Measurements from ENCODE around the gene FAM241A. TPM values are rescaled to one million over a fixed set of nuclear protein-coding genes. Genes with fewer than 3 reads are reported as not detected.
"Not testable (repeated sequence)": the region's sequence is repeated elsewhere in the genome, so short reads cannot be mapped to it uniquely, and the experiment has no call there.

The FAM241A gene
- total RNA-seq, 1 experiment from 2014 or later, result not detected

GRCh38 chr4:112173593-112174558 is 28.6 kb downstream of the FAM241A start:
- peak; percentile 24 for DNase-seq (ENCODE audit: low read depth)

GRCh38 chr4:112175840-112176239 is 30.6 kb downstream of the FAM241A start:
- no peak for DNase-seq (ENCODE audit: low read depth)

DNA sequence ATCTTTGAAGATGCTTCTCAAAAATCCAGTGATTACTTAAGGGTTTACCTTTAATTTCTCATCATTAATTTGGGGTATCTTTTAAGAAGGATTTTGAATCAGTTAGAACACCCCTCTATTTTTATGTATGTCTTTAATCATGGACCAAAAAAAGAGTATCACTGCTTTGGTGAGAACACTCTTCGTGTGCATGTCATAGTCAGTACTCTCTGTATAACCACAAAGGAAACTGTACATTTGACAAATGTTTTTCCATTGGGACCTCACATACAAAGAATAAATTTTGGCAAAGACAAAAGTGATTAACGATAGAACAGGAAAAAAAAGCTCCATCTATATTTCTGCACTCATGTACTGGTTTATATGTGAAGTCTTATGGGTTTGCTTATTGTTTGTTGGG is 31.3 kb downstream of the FAM241A start:
- DNase-seq (ENCODE audit: low read depth), result no peak

DNA sequence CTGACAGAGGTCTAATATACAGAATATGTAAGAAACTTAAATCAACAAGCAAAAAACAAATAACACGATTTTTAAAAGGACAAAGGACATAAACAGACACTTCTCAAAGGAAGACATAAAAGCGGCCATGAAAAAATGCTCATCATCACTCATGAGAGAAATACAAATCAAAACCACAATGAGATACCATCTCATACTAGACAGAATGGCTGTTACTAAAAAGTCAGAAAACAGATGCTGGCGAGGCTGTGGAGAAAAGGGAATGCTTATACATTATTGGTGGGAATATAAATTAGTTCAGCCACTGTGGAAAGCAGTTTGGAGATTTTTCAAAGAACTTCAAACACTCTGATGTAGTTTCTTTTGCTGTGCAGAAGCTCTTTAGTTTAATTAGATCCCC is 33.5 kb downstream of the FAM241A start:
- DNase-seq (ENCODE audit: low read depth), result peak; percentile 12

GRCh38 chr4:112181358-112182000 is 36.2 kb downstream of the FAM241A start:
- no peak for DNase-seq (ENCODE audit: low read depth)

GRCh38 chr4:112182604-112183003 is 37.4 kb downstream of the FAM241A start:
- no peak for DNase-seq (ENCODE audit: low read depth)

DNA sequence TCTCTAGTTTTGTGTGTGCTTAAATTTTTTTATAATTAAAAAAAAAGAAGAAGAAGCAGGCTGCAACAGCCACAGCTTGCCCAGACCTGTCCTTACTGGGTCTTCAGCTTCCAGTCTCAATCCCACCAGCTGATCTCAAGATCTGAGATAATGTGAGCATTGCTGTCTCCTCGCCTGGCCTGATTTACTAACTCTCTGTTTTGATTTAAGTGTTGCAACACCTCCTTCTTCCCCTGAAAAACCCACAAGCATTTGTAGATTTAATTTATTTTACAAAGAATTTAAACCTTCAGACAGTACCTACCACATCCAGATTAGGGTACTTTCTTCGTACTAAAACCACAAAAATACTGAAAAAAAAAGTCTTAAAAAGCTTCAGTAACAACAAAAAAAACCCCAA is 38.0 kb downstream of the FAM241A start:
- DNase-seq (ENCODE audit: low read depth), result no peak

- no peak for DNase-seq (ENCODE audit: low read depth)
Measured at GRCh38 chr4:112184438-112184837, 39.2 kb downstream of the FAM241A start.

GRCh38 chr4:112185334-112185733 is 40.1 kb downstream of the FAM241A start:
- DNase-seq (ENCODE audit: low read depth), result no peak

- DNase-seq (ENCODE audit: low read depth), result no peak
Measured at GRCh38 chr4:112185740-112186670, 40.8 kb downstream of the FAM241A start.

DNA sequence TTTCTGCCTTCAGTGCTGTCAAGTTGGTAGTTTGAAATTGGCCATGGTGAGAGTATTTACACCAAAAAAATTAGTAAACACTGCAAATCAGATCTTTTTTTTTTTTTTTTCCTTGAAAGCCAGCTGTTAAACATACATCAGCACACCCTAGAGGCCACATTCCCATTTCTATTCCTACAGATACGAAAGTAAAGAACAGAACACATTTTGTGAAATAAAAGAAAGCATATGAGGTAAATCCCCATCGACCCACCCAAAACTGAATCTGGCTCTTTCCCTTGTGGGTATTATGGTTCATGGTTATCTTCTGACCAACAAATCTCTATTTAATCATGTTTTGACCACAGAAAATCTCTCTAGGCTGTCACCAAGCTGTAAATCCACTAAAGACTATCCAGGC is 44.5 kb downstream of the FAM241A start:
- DNase-seq (ENCODE audit: low read depth), result no peak

GRCh38 chr4:112190684-112191083 is 45.4 kb downstream of the FAM241A start:
- DNase-seq (ENCODE audit: low read depth), result no peak

- DNase-seq (ENCODE audit: low read depth), result no peak
Measured at GRCh38 chr4:112196461-112196860, 51.2 kb downstream of the FAM241A start.

GRCh38 chr4:112199041-112199440 is 53.8 kb downstream of the FAM241A start:
- no peak for DNase-seq (ENCODE audit: low read depth)

- DNase-seq (ENCODE audit: low read depth), result no peak
Measured at GRCh38 chr4:112201915-112202505, 56.8 kb downstream of the FAM241A start.

DNA sequence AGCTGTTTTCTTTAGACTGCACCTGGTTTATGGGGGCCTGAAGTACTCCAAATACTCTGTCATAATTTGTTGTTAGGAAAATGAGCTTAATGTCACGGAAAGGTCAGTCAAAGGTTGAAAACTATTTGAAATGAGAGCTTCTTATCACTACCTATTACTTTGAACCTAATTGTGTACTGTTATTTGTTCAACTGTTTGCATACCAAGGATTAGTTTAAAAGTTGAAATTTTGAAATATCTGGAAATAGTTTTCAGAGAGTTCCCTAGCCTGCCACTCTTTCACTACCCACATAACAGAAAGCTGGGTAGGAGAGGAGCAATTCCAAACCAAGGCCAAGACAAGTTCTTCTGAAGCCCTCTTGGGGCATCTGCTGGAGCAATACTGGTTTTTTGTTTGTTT is 58.3 kb downstream of the FAM241A start:
- no peak for DNase-seq (ENCODE audit: low read depth)

DNA sequence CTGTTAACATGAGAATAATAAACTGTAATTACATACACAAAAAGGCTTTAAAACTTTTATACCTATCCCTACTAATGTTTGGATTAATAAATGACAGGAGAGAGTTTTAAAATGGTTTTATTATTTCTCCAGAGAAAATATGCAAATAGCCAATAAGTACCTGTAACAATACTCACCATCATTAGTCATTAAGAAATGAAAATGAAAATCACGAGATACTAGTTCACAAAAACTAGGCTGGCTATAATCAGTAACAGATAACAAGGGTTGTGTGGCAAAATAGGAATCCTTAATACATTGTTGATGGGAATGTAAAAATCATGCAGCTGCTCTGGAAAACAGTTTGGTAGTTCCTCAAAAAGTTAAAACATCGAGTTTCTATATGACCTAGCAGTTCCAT is 61.2 kb downstream of the FAM241A start:
- no peak for DNase-seq (ENCODE audit: low read depth)

DNA sequence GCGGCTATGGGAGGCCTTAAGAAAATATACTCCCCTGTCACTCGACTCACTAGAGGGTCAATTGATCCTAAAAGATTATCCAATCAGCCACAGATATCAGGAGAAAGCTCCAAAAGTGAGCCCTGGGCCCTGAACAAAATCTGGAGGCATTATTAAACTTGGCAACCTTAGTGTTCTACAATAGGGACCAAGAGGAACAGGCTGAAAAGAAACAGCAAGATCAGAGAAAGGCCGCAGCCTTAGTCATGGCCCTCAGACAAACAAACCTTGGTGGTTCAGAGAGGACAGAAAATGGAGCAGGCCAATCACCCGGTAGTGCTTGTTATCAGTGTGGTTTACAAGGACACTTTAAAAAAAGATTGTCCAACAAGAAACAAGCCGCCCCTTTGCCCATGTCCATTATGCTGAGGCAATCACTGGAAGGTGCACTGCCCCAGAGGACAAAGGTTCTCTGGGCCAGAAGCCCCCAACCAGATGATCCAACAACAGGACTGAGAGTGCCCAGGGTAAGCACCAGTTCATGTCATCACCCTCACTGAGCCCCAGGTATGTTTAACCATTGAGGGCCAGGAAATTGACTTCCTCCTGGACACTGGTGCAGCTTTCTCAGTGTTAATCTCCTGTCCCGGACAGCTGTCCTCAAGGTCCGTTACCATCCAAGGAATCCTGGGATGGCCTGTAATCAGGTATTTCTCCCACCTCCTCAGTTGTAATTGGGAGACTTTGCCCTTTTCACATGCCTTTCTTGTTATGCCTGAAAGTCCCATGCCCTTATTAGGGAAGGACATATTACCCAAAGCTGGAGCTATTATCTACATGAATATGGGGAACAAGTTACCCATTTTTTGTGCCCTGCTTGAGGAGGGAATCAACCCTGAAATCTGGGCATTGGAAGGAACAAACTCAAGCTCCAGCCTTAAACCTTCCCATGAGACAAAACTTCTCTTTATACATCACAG is 63.2 kb downstream of the FAM241A start:
- not testable (repeated sequence) for DNase-seq (ENCODE audit: low read depth)

- DNase-seq (ENCODE audit: low read depth), result no peak
Measured at GRCh38 chr4:112210777-112211176, 65.5 kb downstream of the FAM241A start.

GRCh38 chr4:112213091-112213490 is 67.8 kb downstream of the FAM241A start:
- peak; percentile 6 for DNase-seq (ENCODE audit: low read depth)
